ENCODE results near the gene FRMD4A. TPM values are rescaled to one million over a fixed set of nuclear protein-coding genes. Genes with fewer than 3 reads are reported as not detected.

The FRMD4A gene
- total and polyA plus RNA-seq, 8 donors: 6.9 to 25.3 (median 11.3) TPM

- WGBS, 5 donors: 84 to 89% (median 86%) methylated on average over 15 of the region's 15 CpGs
- Histone ChIP-seq H3K9me3 (no peaks in the 10 kb centered on the region), H3K36me3 (peaks cover 6 to 26% (median 23%) of the 10 kb centered on the region in 4 donors), H3K4me3 (no peak overlapping the region), H3K27ac (no peak overlapping the region), H3K27me3 (no peaks in the 10 kb centered on the region), H3K4me1 (peaks cover 17 to 61% (median 32%) of the 10 kb centered on the region in 4 donors)
- DNase-seq: no peak
- intact Hi-C loops (cut with DNase I; ENCODE audit: low total_unique reads): no loop called here
- TF ChIP-seq EP300 (IDR thresholded peaks at IDR 0.05) (no peak), POLR2AphosphoS5 (IDR thresholded peaks at IDR 0.05) (no peak), POLR2A (IDR thresholded peaks at IDR 0.05) (no peak)
- TF ChIP-seq, protein P1, sequence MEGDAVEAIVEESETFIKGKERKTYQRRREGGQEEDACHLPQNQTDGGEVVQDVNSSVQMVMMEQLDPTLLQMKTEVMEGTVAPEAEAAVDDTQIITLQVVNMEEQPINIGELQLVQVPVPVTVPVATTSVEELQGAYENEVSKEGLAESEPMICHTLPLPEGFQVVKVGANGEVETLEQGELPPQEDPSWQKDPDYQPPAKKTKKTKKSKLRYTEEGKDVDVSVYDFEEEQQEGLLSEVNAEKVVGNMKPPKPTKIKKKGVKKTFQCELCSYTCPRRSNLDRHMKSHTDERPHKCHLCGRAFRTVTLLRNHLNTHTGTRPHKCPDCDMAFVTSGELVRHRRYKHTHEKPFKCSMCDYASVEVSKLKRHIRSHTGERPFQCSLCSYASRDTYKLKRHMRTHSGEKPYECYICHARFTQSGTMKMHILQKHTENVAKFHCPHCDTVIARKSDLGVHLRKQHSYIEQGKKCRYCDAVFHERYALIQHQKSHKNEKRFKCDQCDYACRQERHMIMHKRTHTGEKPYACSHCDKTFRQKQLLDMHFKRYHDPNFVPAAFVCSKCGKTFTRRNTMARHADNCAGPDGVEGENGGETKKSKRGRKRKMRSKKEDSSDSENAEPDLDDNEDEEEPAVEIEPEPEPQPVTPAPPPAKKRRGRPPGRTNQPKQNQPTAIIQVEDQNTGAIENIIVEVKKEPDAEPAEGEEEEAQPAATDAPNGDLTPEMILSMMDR (IDR thresholded peaks at IDR 0.05): no peak
These were observed 627.5 kb downstream of the FRMD4A start for GRCh38 chr10:13703101-13703818.

GRCh38 chr10:13701157-13701919 lies 629.4 kb downstream of the FRMD4A start:
- Histone ChIP-seq H3K27me3 (no peaks in the 10 kb centered on the region), H3K36me3 (peaks cover 6 to 38% (median 32%) of the 10 kb centered on the region in 4 donors), H3K4me1 (peaks cover 9 to 49% (median 20%) of the 10 kb centered on the region in 4 donors), H3K9me3 (no peaks in the 10 kb centered on the region), H3K27ac (no peak overlapping the region), H3K4me3 (no peak overlapping the region)
- 80 to 88% (median 85%) methylated on average over 17 of the region's 17 CpGs for WGBS, 5 donors
- no peak for TF ChIP-seq POLR2A (IDR thresholded peaks at IDR 0.05)
- no peak for TF ChIP-seq EP300 (IDR thresholded peaks at IDR 0.05)
- TF ChIP-seq POLR2AphosphoS5 (IDR thresholded peaks at IDR 0.05): no peak
- TF ChIP-seq, protein P1 (IDR thresholded peaks at IDR 0.05): no peak
- intact Hi-C loops (cut with DNase I; ENCODE audit: low total_unique reads): no loop called here
- DNase-seq: no peak

DNA sequence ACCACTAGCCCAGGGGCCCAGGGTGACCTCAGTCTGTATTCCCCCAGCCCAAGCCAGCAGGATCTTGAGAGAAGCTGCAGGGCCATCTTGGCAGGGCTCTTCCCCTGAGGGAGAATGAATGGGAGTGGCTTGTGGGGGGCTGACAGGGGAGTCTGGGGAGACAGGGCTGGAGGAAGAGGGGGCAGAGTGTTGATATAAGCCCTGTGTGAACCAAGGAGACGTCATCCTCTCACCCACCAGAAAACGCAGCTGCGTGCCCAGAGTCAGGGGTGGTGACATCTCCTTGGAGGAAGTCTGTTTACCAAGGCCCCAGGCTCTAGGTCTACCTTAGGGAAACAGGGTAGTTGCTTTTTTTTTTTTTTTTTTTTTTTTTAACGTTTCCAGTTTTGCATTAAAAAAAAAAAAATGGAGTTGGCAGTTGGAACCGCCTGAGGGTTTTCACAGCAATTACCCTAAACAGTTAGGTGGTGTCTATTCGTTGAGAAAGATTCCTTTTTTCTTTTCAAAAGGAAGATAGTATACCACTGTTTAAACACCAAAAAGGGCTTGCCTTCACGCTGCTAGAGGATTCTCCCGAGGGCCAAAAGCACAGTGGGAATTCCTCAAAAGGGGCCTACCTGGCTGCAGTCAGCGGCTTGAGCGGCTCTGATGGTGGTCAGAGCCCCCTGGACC lies 630.1 kb downstream of the FRMD4A start:
- H3K9me3 ChIP-seq: no peaks in the 10 kb centered on the region
- H3K4me3 ChIP-seq: no peak overlapping the region
- TF ChIP-seq POLR2A (IDR thresholded peaks at IDR 0.05): no peak
- TF ChIP-seq EP300 (IDR thresholded peaks at IDR 0.05): no peak
- TF ChIP-seq, protein P1 (IDR thresholded peaks at IDR 0.05): no peak
- no peak for TF ChIP-seq POLR2AphosphoS5 (IDR thresholded peaks at IDR 0.05)
- no peak for DNase-seq
- intact Hi-C loops (cut with DNase I; ENCODE audit: low total_unique reads): no loop called here
- H3K27me3 ChIP-seq: no peaks in the 10 kb centered on the region
- H3K27ac ChIP-seq: no peak overlapping the region
- peaks cover 6 to 45% (median 39%) of the 10 kb centered on the region in 4 donors for H3K36me3 ChIP-seq
- WGBS, 5 donors: 62 to 75% (median 72%) methylated on average over 10 of the region's 10 CpGs
- peaks cover 2 to 42% (median 13%) of the 10 kb centered on the region in 4 donors for H3K4me1 ChIP-seq

DNA sequence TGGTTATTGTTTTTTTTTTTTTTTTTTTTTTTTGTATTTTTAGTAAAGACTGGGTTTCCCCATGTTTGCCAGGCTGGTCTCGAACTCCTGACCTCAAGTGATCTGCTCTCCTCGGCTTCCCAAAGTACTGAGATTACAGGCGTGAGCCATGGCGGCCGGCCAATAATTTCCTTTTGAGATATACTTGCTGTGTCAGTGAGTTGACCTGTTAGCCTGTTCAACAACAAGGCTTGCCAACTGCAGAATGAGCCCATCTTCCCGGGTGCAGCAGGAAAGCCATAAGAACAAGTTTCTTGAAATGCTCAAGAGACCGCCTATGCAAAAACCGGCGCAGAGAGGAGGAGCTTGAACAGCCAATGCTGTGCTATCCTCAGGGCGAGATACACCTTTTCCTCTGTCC lies 631.5 kb downstream of the FRMD4A start:
- intact Hi-C loops (cut with DNase I; ENCODE audit: low total_unique reads): no loop called here
- H3K4me1 ChIP-seq: peaks cover 0 to 28% (median 1%) of the 10 kb centered on the region in 4 donors
- no peak overlapping the region for H3K27ac ChIP-seq
- no peaks in the 10 kb centered on the region for H3K27me3 ChIP-seq
- DNase-seq: peak in 1 of 2 donors; percentile 63
- TF ChIP-seq, protein P1 (IDR thresholded peaks at IDR 0.05): no peak
- peaks cover 6 to 59% (median 48%) of the 10 kb centered on the region in 4 donors for H3K36me3 ChIP-seq
- no peak overlapping the region for H3K4me3 ChIP-seq
- no peaks in the 10 kb centered on the region for H3K9me3 ChIP-seq
- 54 to 70% (median 59%) methylated on average over 10 of the region's 10 CpGs for WGBS, 5 donors

Data from stomach (tissue), 9 donors.